Uterus (tissue), 4 donors: Measurements from ENCODE around the gene NR3C2. TPM values are rescaled to one million over a fixed set of nuclear protein-coding genes. Genes with fewer than 3 reads are reported as not detected.

Source experiments
- DNase-seq, 2 donors: peaks; one replicate each; pipeline ENCODE4 v3.0.0-alpha.2; 2019 to 2020
- H3K27ac ChIP-seq, 2 donors: fragments of 200-600 bp; sonication (generic); 1 replicate in 1 of 2; 2 replicates in 1 of 2; pipeline ENCODE4 v1.5.1; 2016 to 2018
- H3K27me3 ChIP-seq, 2 donors: fragments of 200-600 bp; sonication (generic); one replicate each; pipeline ENCODE4 v1.5.1; 2018 to 2019; ENCODE audit warnings: control low read depth in 1 of 2
- H3K36me3 ChIP-seq, 2 donors: fragments of 200-600 bp; sonication (generic); one replicate each; pipeline ENCODE4 v1.5.1; 2019; ENCODE audit warnings: control low read depth in 1 of 2
- H3K4me1 ChIP-seq, 2 donors: fragments of 200-600 bp; sonication (generic); one replicate each; pipeline ENCODE4 v1.5.1; 2018 to 2019; ENCODE audit warnings: control low read depth in 1 of 2
- H3K4me3 ChIP-seq, 2 donors: fragments of 200-600 bp; sonication (generic); 1 replicate in 1 of 2; 2 replicates in 1 of 2; pipeline ENCODE4 v1.5.1; 2018 to 2019; ENCODE audit warnings: mild to moderate bottlenecking in 1 of 2
- H3K9me3 ChIP-seq, 2 donors: fragments of 200-600 bp; sonication (generic); one replicate each; pipeline ENCODE4 v1.5.1; 2019; ENCODE audit warnings: control low read depth in 1 of 2
- CTCF ChIP-seq, 4 experiments: fragments of 200-600 bp in 2 of 4; fragments of 450-650 bp in 2 of 4; sonication (generic) in 2 of 4; IDR thresholded peaks; one replicate each; pipeline ENCODE4 v1.5.1; 2016 to 2019; ENCODE audit warnings: antibody characterized with exemption in 4 of 4, mild to moderate bottlenecking in 2 of 4, moderate library complexity in 1 of 4
- POLR2A ChIP-seq, 2 donors: fragments of 450-650 bp; IDR thresholded peaks; one replicate each; pipeline ENCODE4 v1.6.1; 2016; ENCODE audit warnings: antibody characterized with exemption in 2 of 2, mild to moderate bottlenecking in 1 of 2, moderate library complexity in 1 of 2
- intact Hi-C: fragments of 100-400 bp; cut with DNase I; formaldehyde crosslinking; loops from one replicate; pipeline ENCODE4 v1.15.1; 2023; ENCODE audit warnings: low total_unique reads
- total RNA-seq, 4 donors: library from RNA; depleted of rRNA in 3 of 4; stranded (reverse); fragments of >200 nt in 3 of 4; gene quantifications; one replicate each; pipeline versions ENCODE4 v1.1.0 to v1.2.4, GENCODE V29; 2014 to 2023
- donor health status: DM: yes; HTN: yes; CAD: no.

Gene NR3C2
- total RNA-seq, 4 donors from 2014 or later: 10.0 to 46.7 (median 12.5) TPM

- no peaks in the 10 kb centered on the region for H3K9me3 ChIP-seq
- intact Hi-C loops: no loop called here
- no peak for DNase-seq
- no peaks in the 10 kb centered on the region for H3K4me1 ChIP-seq
- no peaks in the 10 kb centered on the region for H3K36me3 ChIP-seq
- no peak overlapping the region for H3K4me3 ChIP-seq
- H3K27me3 ChIP-seq: no peaks in the 10 kb centered on the region
- TF ChIP-seq POLR2A (IDR thresholded peaks at IDR 0.05): no peak
- no peak for TF ChIP-seq CTCF (IDR thresholded peaks at IDR 0.05)
- no peak overlapping the region for H3K27ac ChIP-seq
Measured at GRCh38 chr4:148255344-148255720, 186.9 kb downstream of the NR3C2 start.

GRCh38 chr4:148254621-148255343 lies 187.4 kb downstream of the NR3C2 start:
- Histone ChIP-seq H3K4me3 (no peak overlapping the region), H3K27me3 (no peaks in the 10 kb centered on the region), H3K9me3 (no peaks in the 10 kb centered on the region), H3K36me3 (no peaks in the 10 kb centered on the region), H3K27ac (no peak overlapping the region), H3K4me1 (no peaks in the 10 kb centered on the region)
- intact Hi-C loops: no loop called here
- TF ChIP-seq CTCF (IDR thresholded peaks at IDR 0.05) (no peak), POLR2A (IDR thresholded peaks at IDR 0.05) (no peak)
- no peak for DNase-seq

GRCh38 chr4:148253768-148254167 lies 188.4 kb downstream of the NR3C2 start:
- TF ChIP-seq POLR2A (IDR thresholded peaks at IDR 0.05) (no peak), CTCF (IDR thresholded peaks at IDR 0.05) (no peak)

GRCh38 chr4:148248824-148249223 lies 193.4 kb downstream of the NR3C2 start:
- Histone ChIP-seq H3K36me3 (no peaks in the 10 kb centered on the region), H3K9me3 (no peaks in the 10 kb centered on the region), H3K4me3 (no peak overlapping the region), H3K27ac (no peak overlapping the region), H3K27me3 (no peaks in the 10 kb centered on the region), H3K4me1 (no peaks in the 10 kb centered on the region)
- intact Hi-C loops: no loop called here
- no peak for TF ChIP-seq CTCF (IDR thresholded peaks at IDR 0.05)
- no peak for TF ChIP-seq POLR2A (IDR thresholded peaks at IDR 0.05)
- DNase-seq: no peak

More at GRCh38 chr4:148253768-148254167, 188.4 kb downstream of the NR3C2 start:
- no peak for DNase-seq
- H3K36me3 ChIP-seq: no peaks in the 10 kb centered on the region
- H3K27me3 ChIP-seq: no peaks in the 10 kb centered on the region
- H3K9me3 ChIP-seq: no peaks in the 10 kb centered on the region
- H3K27ac ChIP-seq: no peak overlapping the region
- no peaks in the 10 kb centered on the region for H3K4me1 ChIP-seq
- H3K4me3 ChIP-seq: no peak overlapping the region
- intact Hi-C loops: no loop called here

GRCh38 chr4:148245015-148245414 lies 197.2 kb downstream of the NR3C2 start:
- H3K9me3 ChIP-seq: no peaks in the 10 kb centered on the region
- intact Hi-C loops: no loop called here
- TF ChIP-seq CTCF (IDR thresholded peaks at IDR 0.05) (no peak), POLR2A (IDR thresholded peaks at IDR 0.05) (no peak)

More at GRCh38 chr4:148245015-148245414, 197.2 kb downstream of the NR3C2 start:
- Histone ChIP-seq H3K27me3 (no peaks in the 10 kb centered on the region), H3K36me3 (no peaks in the 10 kb centered on the region), H3K27ac (no peak overlapping the region), H3K4me1 (no peaks in the 10 kb centered on the region), H3K4me3 (no peak overlapping the region)
- DNase-seq: no peak
